HCT116 (cell line): Measurements from ENCODE around the gene TMEM254.

ENCODE experiments used
- ATF3 ChIP-seq: IDR thresholded peaks from 2 replicates; pipeline ENCODE4 v1.6.1; 2012
- EZH2 ChIP-seq: fragments of 200-600 bp; sonication (generic); IDR thresholded peaks from 2 replicates; pipeline ENCODE4 v1.6.1; 2017; ENCODE audit warnings: antibody characterized with exemption, mixed run types
- MAX ChIP-seq: IDR thresholded peaks from 2 replicates; pipeline ENCODE4 v1.6.1; 2012
- POLR2A ChIP-seq: IDR thresholded peaks from 2 replicates; pipeline ENCODE4 v1.7.0; 2011; ENCODE audit warnings: borderline replicate concordance; ENCODE audit not compliant: insufficient read depth, insufficient read length; ENCODE audit errors: extremely low read depth
- POLR2AphosphoS5 ChIP-seq: IDR thresholded peaks from 2 replicates; pipeline ENCODE4 v1.6.1; 2011; ENCODE audit warnings: mild to moderate bottlenecking, low read depth, low read length, moderate library complexity
- RAD21 ChIP-seq: IDR thresholded peaks from 2 replicates; pipeline ENCODE4 v1.6.1; 2012; ENCODE audit warnings: low read depth, mild to moderate bottlenecking
- SRF ChIP-seq: IDR thresholded peaks from 2 replicates; pipeline ENCODE4 v1.6.1; 2012; ENCODE audit warnings: low read depth
- TCF7L2 ChIP-seq: IDR thresholded peaks from 2 replicates; pipeline ENCODE4 v1.7.0; 2011; ENCODE audit warnings: borderline replicate concordance, inconsistent platforms; ENCODE audit not compliant: insufficient read depth, insufficient read length; ENCODE audit errors: extremely low read depth
- ZFX ChIP-seq: fragments of 450-650 bp; IDR thresholded peaks from 2 replicates; pipeline ENCODE4 v1.6.1; 2017
- ZNF274 ChIP-seq: fragments of 200-500 bp; sonication (Bioruptor generic); IDR thresholded peaks from 2 replicates; pipeline ENCODE4 v1.6.1; 2014; ENCODE audit warnings: mild to moderate bottlenecking, low read depth, low read length, inconsistent platforms
- TF ChIP-seq, protein P1 (sequence below), 3 experiments: fragments of 200-600 bp in 1 of 3; sonication (generic) in 1 of 3; IDR thresholded peaks in 2 of 3; conservative IDR thresholded peaks in 1 of 3; 2 replicates each; pipeline ENCODE4 v1.5.1; 2012 to 2017; ENCODE audit warnings: low read depth in 2 of 3, low read length in 2 of 3, antibody characterized with exemption in 1 of 3, borderline replicate concordance in 1 of 3, control low read depth in 1 of 3, mild to moderate bottlenecking in 1 of 3, mixed read lengths in 1 of 3, mixed run types in 1 of 3, moderate library complexity in 1 of 3; ENCODE audit not compliant: insufficient read depth in 1 of 3

- TF ChIP-seq, protein P1, sequence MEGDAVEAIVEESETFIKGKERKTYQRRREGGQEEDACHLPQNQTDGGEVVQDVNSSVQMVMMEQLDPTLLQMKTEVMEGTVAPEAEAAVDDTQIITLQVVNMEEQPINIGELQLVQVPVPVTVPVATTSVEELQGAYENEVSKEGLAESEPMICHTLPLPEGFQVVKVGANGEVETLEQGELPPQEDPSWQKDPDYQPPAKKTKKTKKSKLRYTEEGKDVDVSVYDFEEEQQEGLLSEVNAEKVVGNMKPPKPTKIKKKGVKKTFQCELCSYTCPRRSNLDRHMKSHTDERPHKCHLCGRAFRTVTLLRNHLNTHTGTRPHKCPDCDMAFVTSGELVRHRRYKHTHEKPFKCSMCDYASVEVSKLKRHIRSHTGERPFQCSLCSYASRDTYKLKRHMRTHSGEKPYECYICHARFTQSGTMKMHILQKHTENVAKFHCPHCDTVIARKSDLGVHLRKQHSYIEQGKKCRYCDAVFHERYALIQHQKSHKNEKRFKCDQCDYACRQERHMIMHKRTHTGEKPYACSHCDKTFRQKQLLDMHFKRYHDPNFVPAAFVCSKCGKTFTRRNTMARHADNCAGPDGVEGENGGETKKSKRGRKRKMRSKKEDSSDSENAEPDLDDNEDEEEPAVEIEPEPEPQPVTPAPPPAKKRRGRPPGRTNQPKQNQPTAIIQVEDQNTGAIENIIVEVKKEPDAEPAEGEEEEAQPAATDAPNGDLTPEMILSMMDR (IDR thresholded peaks at IDR 0.05 in 2 of 3, conservative IDR thresholded peaks at IDR 0.05 in 1 of 3; ENCODE audit: borderline replicate concordance in 1 of 3, insufficient read depth in 1 of 3, low read depth in 2 of 3, low read length in 2 of 3), result no peak
- TF ChIP-seq ZNF274 (no peak), SRF (no peak), POLR2AphosphoS5 (no peak), ATF3 (no peak), POLR2A (no peak), TCF7L2 (no peak), MAX (no peak), RAD21 (no peak), EZH2 (no peak), ZFX (no peak)
These were observed 61.8 kb downstream of the TMEM254 start for GRCh38 chr10:80140251-80140650.
